ENCODE measurements around the gene SF3B5.
"Not testable (repeated sequence)": the region's sequence is repeated elsewhere in the genome, so short reads cannot be mapped to it uniquely, and the experiment has no call there.

Gene SF3B5

GRCh38 chr6:144095134-144096002 lies at the start of gene SF3B5:
Gene SF3B5, minus strand, starts transcription at chr6:144095573. Its CDS starts 76 bp downstream, at chr6:144095497.
- DNase-seq, result peak; percentile 99

- DNase-seq, result no peak
Measured at GRCh38 chr6:144144996-144145395, 49.6 kb upstream of the SF3B5 start.

GRCh38 chr6:144143878-144144277 lies 48.5 kb upstream of the SF3B5 start:
- DNase-seq, result no peak

GRCh38 chr6:144143106-144143505 lies 47.7 kb upstream of the SF3B5 start:
- DNase-seq, result no peak

GRCh38 chr6:144141470-144141869 lies 46.1 kb upstream of the SF3B5 start:
- no peak for DNase-seq

GRCh38 chr6:144140867-144141266 lies 45.5 kb upstream of the SF3B5 start:
- DNase-seq, result no peak

- DNase-seq, result no peak
Measured at GRCh38 chr6:144139817-144140216, 44.4 kb upstream of the SF3B5 start.

GRCh38 chr6:144138542-144138941 lies 43.2 kb upstream of the SF3B5 start:
- DNase-seq, result no peak

GRCh38 chr6:144134737-144135136 lies 39.4 kb upstream of the SF3B5 start:
- no peak for DNase-seq

- DNase-seq, result no peak
Measured at GRCh38 chr6:144134176-144134575, 38.8 kb upstream of the SF3B5 start.

GRCh38 chr6:144133225-144133821 lies 38.0 kb upstream of the SF3B5 start:
- no peak for DNase-seq

- not testable (repeated sequence) for DNase-seq
Measured at GRCh38 chr6:144132167-144132690, 36.9 kb upstream of the SF3B5 start.

GRCh38 chr6:144131248-144131709 lies 35.9 kb upstream of the SF3B5 start:
- DNase-seq, result no peak

- DNase-seq, result no peak
Measured at GRCh38 chr6:144129469-144129868, 34.1 kb upstream of the SF3B5 start.

- DNase-seq, result no peak
Measured at GRCh38 chr6:144127097-144127496, 31.7 kb upstream of the SF3B5 start.

GRCh38 chr6:144123836-144124235 lies 28.5 kb upstream of the SF3B5 start:
- DNase-seq, result no peak

- DNase-seq, result no peak
Measured at GRCh38 chr6:144123421-144123820, 28.0 kb upstream of the SF3B5 start.

- DNase-seq, result no peak
Measured at GRCh38 chr6:144122861-144123260, 27.5 kb upstream of the SF3B5 start.

GRCh38 chr6:144119376-144119775 lies 24.0 kb upstream of the SF3B5 start:
- no peak for DNase-seq

GRCh38 chr6:144115219-144115618 lies 19.8 kb upstream of the SF3B5 start:
- no peak for DNase-seq

- DNase-seq, result no peak
Measured at GRCh38 chr6:144113366-144113765, 18.0 kb upstream of the SF3B5 start.

GRCh38 chr6:144110210-144110609 lies 14.8 kb upstream of the SF3B5 start:
- no peak for DNase-seq

- no peak for DNase-seq
Measured at GRCh38 chr6:144106206-144106605, 10.8 kb upstream of the SF3B5 start.

GRCh38 chr6:144104898-144105487 lies 9.6 kb upstream of the SF3B5 start:
- DNase-seq, result no peak

Data from femur (tissue), 1 donor.